ENCODE results near the gene MFSD6.
"Not testable (repeated sequence)": the region's sequence is repeated elsewhere in the genome, so short reads cannot be mapped to it uniquely, and the experiment has no call there.

Gene MFSD6

DNA sequence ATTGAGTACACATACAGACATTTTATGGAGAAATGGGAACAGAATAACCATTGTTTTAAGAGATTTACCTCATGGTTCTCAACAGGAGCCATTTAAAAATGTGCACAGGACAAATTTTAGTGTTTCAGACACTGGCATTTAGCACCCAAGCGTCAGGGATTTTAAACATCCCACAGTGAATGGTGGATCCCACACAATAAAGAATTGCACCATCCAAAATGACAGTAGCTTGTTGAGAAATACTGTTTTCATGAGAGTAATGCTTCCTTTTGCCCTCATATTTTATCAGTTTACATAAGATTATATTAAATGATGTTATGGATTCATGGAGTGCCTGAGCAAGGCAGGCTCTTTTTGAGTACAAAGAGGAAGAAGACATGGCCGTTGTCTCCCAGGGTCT, 54.0 kb downstream of the MFSD6 start:
- no peak for FAIRE-seq
- no peak for DNase-seq (ENCODE audit: low spot score)

DNA sequence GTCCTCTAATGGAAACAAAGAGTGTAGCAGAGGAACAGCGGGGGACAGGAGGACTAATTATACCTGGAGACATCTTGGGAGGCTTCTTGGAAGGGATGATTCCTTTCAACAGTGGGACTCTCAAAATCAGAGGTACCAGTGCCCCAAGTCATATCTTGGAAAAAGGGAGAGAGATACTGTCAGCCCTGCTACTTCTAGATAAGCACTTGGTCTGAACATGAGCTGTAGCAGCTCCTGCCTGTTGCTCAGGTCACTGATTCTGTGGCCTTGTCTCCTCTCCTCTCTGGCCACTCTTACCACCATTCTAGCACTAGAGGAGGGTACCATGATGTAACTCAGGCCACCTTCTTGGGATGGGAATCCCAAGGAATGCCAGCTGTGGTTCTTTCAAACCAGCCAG, 54.5 kb downstream of the MFSD6 start:
- no peak for FAIRE-seq
- no peak for DNase-seq (ENCODE audit: low spot score)

DNA sequence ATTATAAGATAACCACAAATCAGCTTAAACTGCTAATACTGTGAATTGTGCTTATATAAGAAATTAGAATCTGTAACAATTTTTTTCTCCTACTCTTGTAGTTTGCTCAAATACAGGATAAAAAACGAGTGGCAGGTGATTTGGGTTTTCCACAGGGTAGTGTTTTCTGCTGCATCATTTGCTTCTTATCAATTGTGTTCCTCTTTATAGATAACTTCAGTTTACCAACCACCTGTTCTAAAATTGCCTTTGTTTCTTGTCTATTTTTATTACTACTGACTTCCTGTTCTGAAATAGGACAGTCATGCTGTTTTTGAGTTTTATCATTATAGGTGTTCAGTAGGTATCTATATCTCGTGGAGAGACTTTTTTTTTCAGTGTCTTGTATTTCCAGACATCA, 56.9 kb downstream of the MFSD6 start:
- FAIRE-seq (no peak), DNase-seq (ENCODE audit: low spot score) (no peak)

DNA sequence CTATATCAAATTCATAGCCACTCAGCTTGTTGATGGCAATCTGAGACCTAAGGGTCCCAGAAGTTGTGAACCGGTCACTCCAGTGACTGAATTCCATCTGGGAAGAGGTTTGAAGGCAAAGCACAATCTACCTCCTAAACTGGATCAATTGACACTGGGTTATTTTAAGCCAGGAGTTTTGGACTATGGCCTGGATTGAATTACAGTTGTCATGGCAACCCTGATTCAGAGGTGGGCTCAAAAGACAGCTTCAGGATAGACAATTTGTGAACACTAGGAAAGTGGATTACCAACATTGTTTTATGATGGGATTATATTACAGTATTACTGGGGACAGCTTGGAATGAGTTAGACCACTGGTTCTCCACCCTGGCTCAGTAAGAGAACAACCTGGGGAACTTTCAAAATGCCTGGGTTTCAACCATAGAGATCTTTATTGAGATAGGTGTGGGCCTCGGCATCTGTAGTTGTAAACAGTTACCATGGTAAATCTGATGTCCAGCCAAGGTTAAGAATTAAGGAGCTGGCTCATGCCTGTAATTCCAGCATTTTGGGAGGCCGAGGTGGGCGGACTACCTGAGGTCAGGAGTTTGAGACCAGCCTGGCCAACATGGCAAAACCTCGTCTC, 58.8 kb downstream of the MFSD6 start:
- FAIRE-seq (no peak), DNase-seq (ENCODE audit: low spot score) (no peak)

DNA sequence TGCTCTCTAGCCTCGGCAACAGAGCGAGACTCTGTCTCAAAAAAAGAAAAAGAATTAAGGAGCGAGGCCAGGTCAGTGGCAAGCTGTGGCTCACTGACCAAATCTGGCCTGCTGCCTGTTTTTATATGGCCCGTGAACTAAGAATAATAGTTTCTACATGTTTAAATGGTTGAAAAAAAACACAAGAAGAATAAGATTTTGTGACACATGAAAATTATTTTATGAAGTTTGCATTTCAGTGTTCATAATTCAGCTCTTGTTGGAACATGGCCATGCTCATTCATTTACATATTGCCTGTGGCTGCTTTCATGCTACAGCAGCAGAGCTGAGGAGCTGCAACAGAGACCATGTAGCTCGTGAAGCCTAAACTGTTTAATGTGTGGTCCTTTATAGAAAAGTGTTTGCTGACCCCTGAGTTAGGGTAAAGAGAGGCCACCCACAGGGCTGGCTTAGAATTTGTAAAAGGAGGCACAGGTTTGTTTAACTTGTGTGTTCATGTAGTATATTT, 59.5 kb downstream of the MFSD6 start:
- DNase-seq (ENCODE audit: low spot score) (no peak), FAIRE-seq (no peak)

DNA sequence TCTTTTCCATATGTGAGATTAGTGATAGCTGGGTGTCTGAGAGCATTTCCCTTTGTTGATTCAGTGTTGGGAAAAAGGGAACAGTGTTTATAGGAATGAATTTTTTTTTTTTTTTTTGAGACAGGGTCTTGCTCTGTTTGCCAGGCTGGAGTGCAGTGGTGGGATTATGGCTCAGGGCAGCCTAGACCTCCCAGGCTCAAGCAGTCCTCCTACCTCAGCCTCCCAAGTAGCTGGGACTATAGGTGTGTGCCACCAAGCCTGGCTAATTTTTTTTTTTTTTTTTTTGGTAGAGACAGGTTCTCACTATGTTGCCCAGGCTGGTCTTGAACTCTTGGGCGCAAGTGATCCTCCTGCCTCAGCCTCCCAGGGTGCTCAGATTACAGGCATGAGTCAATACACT, 60.2 kb downstream of the MFSD6 start:
- FAIRE-seq; DNase-seq (ENCODE audit: low spot score): not testable (repeated sequence)

DNA sequence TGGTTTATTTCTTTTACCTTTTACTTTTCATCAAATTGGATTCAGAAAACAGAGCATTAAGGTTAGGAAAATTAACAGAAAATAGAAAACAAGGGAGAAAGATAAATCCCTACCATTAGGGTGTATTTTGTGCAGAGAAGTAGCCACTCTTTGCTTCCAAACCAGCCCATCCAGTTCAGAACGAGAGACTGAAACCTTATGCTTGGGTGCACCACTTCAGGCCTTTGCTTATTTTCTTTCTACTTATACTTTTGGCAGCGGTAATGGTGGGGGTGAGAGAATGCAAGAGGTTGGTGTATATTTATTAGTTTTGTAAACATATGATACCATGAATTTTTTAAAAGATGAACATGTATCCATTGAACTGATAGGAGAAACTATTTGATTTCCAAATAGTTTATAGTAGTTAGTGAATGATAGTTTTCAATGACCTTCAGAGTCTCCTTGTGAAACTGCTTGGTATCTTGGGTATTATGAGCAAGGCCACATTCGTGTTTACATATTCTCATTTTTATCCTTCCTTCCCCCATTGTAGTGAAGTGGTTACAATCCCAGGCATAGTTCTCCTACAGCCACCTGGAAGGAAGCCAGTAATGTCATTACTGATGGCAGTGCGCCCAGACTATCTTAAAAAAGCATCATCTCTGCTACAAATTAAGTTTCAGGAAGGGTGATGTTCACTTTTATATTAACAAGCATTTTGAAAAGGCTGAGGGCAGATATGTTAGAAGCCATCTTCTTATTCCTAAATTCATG, 60.8 kb downstream of the MFSD6 start:
- FAIRE-seq, result no peak
- peak; percentile 85 for DNase-seq (ENCODE audit: low spot score)

DNA sequence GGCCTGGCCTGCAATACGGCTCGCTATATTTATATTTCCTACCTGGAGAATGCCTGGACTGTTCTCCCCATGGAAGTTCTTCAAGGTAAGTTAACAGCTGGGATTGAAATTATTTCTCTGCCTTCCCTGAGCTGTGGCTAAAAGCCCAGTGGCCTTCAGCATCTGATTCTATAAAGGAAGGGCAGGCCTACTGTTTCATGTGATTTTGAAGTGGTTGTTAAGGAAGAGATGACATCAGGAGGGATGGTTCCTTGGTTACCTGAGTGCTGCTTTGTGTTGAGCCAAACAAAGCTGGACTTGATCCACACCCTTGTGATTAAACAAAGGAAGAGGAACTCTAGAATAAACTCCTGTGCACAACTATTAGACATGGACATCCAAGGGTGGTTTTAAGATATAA, 61.6 kb downstream of the MFSD6 start:
- no peak for FAIRE-seq
- DNase-seq (ENCODE audit: low spot score), result peak; percentile 63

DNA sequence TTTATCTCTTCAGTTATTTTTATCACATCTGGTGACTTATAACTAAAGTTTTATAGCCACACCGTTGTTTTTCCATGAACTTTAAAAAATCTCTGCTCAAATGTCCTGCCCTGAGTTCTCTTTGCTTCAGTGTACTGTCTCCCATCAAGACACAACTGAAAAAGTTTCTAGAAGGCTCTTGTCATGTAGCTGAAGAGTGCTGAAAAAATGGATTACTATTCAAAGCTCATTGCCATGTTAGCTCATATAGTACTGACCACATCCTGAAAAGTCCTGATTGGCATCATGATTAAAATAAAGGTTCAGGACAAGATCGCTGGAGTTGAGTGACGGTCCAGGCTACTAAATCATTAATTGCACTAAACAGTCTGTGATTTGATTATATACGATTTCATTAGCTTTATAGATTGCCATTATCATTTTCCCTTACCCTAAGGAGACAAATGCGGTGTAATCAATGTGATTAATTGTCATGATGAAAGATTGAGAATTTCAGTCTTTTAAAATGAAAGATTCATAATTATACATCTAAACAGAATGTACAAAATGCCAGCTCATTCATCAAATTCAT, 62.2 kb downstream of the MFSD6 start:
- no peak for DNase-seq (ENCODE audit: low spot score)
- no peak for FAIRE-seq

DNA sequence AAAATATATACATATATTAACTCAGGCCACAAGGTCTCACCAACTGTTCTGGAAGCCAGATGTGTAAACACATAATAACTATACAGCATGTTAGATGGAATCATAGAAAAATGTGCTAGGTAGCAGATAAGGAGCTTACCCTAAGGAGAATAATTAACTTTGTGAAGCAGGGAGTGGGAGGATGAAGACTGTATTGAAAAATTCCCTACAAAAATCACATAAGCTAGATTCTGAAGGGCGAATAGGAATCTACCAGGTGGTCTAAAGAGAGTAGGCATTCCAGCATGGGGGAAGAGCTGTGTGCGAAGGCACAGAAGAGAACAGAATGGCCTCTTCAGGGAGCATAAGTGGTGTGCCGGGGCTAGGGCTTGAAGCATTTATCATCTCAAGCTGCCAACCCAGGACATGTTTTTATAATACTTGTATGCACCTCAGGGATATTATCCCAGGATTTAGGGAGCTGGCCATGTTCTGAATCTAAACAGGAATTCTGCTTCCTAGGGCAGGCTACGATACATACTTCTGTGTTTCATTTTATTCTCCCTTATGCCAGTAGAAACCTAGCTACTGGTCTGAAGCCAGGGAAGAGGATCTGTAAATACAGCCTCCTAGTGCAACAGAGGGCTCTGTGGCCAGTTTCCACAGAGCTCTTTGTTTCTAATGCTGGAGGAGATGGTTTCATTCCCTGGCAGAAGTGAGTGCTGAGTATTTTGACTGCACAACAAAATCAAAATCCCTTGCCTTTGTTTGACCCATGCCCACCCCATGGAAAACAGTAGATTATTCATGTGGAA, 69.7 kb downstream of the MFSD6 start:
- FAIRE-seq (no peak), DNase-seq (ENCODE audit: low spot score) (no peak)

DNA sequence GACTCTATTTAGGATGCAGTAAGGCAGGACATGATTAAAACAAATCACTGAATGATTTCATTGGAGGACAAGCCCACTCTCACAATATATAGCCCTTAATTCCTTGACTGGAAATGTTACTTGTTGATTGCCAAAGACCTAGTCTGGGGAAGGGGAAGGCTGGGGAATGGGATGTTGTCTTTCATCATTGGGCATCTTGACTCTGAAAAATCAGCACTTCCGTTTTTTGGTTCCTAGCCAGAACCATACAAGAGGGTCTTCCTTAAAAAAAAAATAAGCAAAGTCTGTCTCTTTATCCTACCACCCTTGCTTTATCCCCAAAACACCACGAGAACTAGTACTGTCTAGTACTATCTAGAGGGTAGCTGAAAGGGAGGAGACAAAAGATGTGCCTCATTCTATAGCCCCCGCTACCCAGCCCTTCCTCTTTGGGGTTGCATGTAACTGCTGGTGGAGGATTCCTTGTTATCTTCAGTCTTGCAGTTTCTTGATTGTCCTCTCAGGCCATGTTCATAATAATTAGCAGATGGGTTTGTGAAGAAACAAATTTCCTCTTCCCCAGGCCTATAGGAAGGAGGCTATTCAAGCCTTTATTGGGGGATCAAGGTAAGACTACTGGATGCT, 70.5 kb downstream of the MFSD6 start:
- DNase-seq (ENCODE audit: low spot score), result no peak
- no peak for FAIRE-seq

DNA sequence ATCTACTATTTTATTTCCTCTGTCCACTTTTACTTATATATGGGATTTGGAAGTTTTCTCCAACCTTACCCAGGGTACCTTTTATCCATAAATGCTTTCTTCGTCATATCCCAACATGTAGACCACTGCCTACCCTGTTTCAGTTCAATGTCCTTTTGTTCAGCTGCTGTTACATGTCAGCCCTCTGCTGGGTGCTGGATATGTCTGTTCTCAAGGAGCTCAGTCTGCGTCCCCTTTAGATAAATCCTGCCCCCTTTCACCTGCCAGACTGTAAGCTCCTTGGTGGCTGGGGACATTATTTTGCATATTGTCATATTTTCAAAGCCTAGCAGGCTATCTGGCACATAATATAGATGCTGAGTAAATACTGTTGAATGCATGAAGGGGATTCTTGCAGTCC, 73.2 kb downstream of the MFSD6 start:
- DNase-seq (ENCODE audit: low spot score) (no peak), FAIRE-seq (no peak)

DNA sequence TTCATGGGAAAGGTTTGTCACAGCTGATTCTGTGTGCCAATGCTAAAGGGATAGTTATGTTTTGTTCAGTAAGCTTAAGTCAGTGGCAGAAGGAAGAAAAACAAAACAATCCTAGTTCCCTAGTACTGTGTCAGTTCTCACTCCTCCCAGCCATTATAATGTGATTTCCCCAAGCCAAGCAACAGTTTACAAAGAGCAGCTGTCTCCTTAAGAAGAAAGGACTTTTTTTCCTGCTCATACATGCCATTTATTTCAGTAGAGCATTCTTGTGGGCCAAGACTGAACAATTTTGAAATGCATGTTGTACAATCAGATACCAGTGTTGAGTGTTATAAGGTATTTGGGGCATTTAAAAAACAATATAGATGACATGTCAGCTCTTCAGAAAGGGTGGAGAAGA, 74.3 kb downstream of the MFSD6 start:
- no peak for FAIRE-seq
- DNase-seq (ENCODE audit: low spot score), result no peak

DNA sequence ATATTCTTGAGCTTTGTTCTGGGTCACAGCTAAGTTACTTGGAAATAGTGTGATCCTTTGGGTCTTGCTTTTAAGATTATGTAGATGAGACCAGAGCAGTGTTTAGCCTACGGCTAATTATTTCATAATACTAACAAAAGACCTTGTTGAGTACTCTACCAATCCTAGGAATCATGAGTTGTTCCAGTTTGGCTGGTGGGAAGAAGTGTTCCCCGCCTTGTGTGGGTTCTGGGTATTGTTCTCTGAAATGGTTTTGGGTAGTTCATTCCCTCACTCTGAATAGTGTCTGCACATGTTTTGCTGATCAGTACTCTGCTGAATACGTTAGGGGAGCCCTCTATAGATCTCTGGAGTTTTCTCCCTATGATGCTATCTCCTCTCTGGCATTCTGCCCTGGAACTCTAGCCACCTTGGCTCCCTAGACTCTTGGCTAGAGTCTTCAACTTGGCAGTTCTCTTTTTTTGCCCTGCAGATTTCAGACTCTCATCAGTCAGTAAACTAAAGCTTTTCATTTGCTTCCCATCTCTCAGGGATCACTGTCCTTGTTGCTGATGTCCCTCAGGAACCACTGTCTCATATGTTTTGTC, 78.0 kb downstream of the MFSD6 start:
- FAIRE-seq (no peak), DNase-seq (ENCODE audit: low spot score) (no peak)

DNA sequence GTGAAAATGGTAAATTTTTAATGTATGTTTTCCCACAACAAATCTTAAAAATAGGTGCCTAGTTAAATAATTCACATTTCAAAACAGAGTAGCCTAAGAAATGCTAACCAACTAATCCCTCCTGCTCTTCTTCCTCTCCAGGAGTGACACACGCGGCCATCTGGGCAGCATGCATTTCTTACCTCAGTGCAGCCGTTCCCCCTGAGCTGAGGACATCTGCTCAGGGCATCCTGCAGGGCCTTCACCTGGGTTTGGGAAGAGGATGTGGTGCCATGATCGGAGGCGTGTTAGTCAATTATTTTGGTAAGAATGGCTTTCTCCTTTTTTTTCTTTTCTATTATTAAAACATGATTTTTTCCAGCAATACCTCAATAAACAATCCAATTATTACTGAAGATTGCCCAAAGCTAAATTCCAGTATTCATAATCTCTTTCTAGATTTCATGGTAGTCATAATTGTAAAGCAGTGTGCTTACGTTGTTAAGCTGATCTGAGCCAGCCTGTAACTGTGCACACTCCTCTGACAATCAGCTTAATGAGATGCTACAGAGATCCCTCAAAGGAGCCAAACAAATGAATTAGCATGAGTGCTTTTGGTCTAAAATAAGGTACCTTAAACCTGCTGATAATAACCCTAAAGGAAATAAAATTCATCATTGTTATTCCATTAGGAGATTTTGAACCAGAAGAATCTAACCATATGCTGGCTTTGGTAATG, 80.5 kb downstream of the MFSD6 start:
- FAIRE-seq, result no peak
- DNase-seq (ENCODE audit: low spot score), result no peak

DNA sequence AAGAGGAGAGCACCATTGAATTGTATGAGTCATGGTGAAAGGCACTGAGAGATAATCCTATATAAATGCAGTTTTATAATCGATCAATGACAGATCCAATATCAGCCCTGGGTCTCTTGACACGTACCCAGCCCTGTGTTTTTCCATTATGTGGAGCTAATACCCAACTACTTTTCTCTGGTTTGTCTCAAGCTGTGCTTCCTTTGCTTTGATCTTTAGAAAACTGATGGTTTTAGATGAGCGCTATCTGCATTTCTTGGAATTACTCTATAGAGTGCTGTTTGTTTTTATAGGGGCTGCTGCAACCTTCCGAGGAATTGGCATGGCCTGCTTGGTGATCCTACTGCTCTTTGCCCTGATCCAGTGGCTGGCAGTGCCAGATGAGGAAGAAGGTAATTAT, 81.3 kb downstream of the MFSD6 start:
- FAIRE-seq (no peak), DNase-seq (ENCODE audit: low spot score) (no peak)

DNA sequence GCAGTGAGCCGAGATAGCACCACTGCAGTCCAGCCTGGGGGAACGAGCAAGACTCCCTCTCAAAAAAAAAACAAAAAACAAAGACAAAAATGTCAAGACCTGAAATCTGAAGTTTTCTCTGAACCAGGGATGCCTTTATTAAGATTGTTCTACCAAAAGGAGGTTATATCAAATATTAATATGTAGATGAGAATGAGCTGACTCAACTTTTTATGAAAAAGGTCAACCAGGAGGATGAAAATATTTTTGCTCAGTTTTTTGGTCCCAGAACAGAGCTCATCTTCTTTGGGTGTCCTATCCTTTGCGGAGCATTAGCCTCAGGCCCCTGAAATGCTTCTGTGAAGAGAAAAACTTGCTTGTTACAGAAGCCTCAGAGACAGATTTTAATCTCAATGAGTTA, 82.3 kb downstream of the MFSD6 start:
- no peak for DNase-seq (ENCODE audit: low spot score)
- FAIRE-seq, result no peak

DNA sequence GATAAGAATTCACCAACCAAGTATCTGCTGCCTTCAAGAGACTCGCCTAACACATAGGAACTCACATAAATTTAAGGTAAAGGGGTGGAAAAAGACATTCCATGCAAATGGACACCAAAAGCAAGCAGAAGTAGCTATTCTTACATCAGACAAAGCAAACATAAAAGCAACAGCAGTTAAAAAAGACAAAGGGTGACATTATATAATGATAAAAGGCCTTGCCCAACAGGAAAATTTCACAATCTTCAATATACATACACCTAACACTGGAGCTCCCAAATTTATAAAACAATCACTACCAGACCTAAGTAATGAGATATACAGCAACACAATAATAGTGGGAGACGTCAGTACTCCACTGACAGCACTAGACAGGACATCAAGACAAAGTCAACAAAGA, 84.9 kb downstream of the MFSD6 start:
- DNase-seq (ENCODE audit: low spot score) (no peak), FAIRE-seq (no peak)

DNA sequence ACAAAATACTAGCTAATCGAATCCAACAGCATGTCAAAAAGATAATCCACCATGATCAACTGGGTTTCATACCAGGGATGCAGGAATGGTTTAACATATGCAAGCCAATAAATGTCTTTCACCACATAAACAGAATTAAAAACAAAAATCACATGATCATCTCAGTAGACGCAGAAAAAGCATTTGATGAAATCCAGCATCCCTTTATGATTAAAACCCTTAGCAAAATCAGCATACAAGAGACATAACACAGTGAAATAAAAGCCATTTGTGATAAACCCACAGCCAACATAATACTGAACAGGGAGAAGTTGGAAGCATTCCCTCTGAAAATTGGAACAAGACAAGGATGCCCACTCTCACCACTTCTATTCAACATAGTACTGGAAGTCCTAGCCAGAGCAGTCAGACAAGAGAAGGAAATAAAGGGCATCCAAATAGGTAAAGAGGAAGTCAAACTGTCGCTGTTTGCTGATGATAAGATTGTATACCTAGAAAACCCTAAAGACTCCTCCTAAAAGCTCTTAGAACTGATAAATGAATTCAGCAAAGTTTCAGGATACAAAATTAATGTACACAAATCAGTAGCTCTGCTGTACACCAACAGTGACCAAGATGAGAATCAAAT, 86.6 kb downstream of the MFSD6 start:
- DNase-seq (ENCODE audit: low spot score); FAIRE-seq: not testable (repeated sequence)

DNA sequence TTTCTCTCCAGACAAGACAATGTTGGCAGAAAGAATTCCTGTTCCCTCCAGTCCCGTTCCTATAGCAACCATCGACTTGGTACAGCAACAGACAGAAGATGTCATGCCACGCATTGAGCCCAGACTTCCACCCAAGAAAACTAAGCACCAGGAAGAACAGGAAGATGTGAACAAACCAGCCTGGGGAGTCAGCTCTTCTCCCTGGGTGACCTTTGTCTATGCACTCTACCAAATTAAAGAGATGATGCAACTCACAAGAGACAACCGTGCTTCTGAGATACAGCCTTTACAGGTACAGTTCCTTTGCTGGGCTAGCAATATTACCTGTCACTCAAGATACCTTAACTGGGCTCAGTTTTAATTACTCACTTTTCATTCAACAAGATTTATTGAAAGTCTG, 89.3 kb downstream of the MFSD6 start:
- no peak for FAIRE-seq
- no peak for DNase-seq (ENCODE audit: low spot score)

All from urothelium cell line (cell line).